PC-3 (cell line): Measurements from ENCODE around the gene CFAP53. TPM values are rescaled to one million over a fixed set of nuclear protein-coding genes. Genes with fewer than 3 reads are reported as not detected.

Experiments
- ATAC-seq: fragments of 200-7000 bp; cut with Tn5 transposase; 2 replicates; pipeline ENCODE4 v1.9.1; 2020; ENCODE audit warnings: mild to moderate bottlenecking, moderate library complexity
- BruUV-seq: library from RNA; stranded (reverse); fragments of 400-500 nt; replicated peaks from 2 replicates; lab custom pipeline; 2021; lab: Mats Ljungman, UMichigan
- CTCF ChIA-PET: fragments of 300-600 bp; sonication (Branson Sonifier 250); formaldehyde crosslinking; loops from one replicate; lab custom pipeline; 2022; ENCODE audit warnings: antibody characterized with exemption; lab: Charles Lee
- POLR2A ChIA-PET: fragments of 300-600 bp; sonication (Branson Sonifier 250); formaldehyde crosslinking; loops from one replicate; lab custom pipeline; 2022; ENCODE audit warnings: antibody characterized with exemption; ENCODE audit not compliant: unreplicated experiment; lab: Charles Lee
- DNase-seq: peaks from one replicate; pipeline ENCODE4 v3.0.0-alpha.2; 2015
- H2AFZ ChIP-seq: fragments of 300-600 bp; sonication (generic); 2 replicates; pipeline ENCODE4 v1.6.0; 2016; ENCODE audit warnings: antibody characterized with exemption, low read length
- H3F3A ChIP-seq: fragments of 300-600 bp; sonication (generic); one replicate; pipeline ENCODE4 v1.6.0; 2017; ENCODE audit warnings: antibody characterized with exemption, low read length, control low read depth, mild to moderate bottlenecking; ENCODE audit not compliant: unreplicated experiment
- H3K27ac ChIP-seq: fragments of 300-600 bp; sonication (generic); 2 replicates; pipeline ENCODE4 v1.5.1; 2016; ENCODE audit warnings: mild to moderate bottlenecking, low read length
- H3K27me3 ChIP-seq: fragments of 300-600 bp; sonication (generic); 2 replicates; pipeline ENCODE4 v1.6.1; 2016; ENCODE audit warnings: low read length, mixed read lengths
- H3K36me3 ChIP-seq: fragments of 300-600 bp; sonication (generic); 2 replicates; pipeline ENCODE4 v1.6.1; 2016; ENCODE audit warnings: low read depth, mixed run types, low read length, mixed read lengths
- H3K4me1 ChIP-seq: fragments of 300-600 bp; sonication (generic); 2 replicates; pipeline ENCODE4 v1.5.1; 2016; ENCODE audit warnings: low read length; ENCODE audit not compliant: insufficient read depth
- H3K4me2 ChIP-seq: fragments of 300-600 bp; sonication (generic); 2 replicates; pipeline ENCODE4 v1.6.0; 2016; ENCODE audit warnings: low read length
- H3K4me3 ChIP-seq: fragments of 300-600 bp; sonication (generic); 2 replicates; pipeline ENCODE4 v1.5.1; 2016; ENCODE audit warnings: mild to moderate bottlenecking, low read length, mixed read lengths
- H3K79me2 ChIP-seq: fragments of 300-600 bp; sonication (generic); 2 replicates; pipeline ENCODE4 v1.6.1; 2017; ENCODE audit warnings: low read length, mixed read lengths
- H3K9ac ChIP-seq: fragments of 300-600 bp; sonication (generic); 2 replicates; pipeline ENCODE4 v1.6.0; 2016; ENCODE audit warnings: mild to moderate bottlenecking, low read length
- H3K9me2 ChIP-seq: fragments of 300-600 bp; sonication (generic); replicated peaks from 2 replicates; pipeline ENCODE4 v1.6.1; 2016; ENCODE audit warnings: mixed run types, low read length, mixed read lengths
- H3K9me3 ChIP-seq: fragments of 300-600 bp; sonication (generic); 2 replicates; pipeline ENCODE4 v1.6.1; 2016; ENCODE audit warnings: low read length, mixed read lengths
- H4K20me1 ChIP-seq: fragments of 300-600 bp; sonication (generic); 2 replicates; pipeline ENCODE4 v1.6.1; 2016; ENCODE audit warnings: low read length, mixed read lengths
- CTCF ChIP-seq: fragments of 300-600 bp; sonication (generic); conservative IDR thresholded peaks from 2 replicates; pipeline ENCODE4 v1.5.1; 2017; ENCODE audit warnings: antibody characterized with exemption, low read depth, mild to moderate bottlenecking, low read length
- EZH2 ChIP-seq: fragments of 300-600 bp; sonication (generic); IDR thresholded peaks from one replicate; pipeline ENCODE4 v1.6.1; 2017; ENCODE audit warnings: antibody characterized with exemption, mild to moderate bottlenecking, low read length; ENCODE audit not compliant: unreplicated experiment
- EZH2phosphoT487 ChIP-seq: fragments of 300-600 bp; sonication (generic); IDR thresholded peaks from 2 replicates; pipeline ENCODE4 v1.6.1; 2018; ENCODE audit warnings: mild to moderate bottlenecking, antibody characterized with exemption, low read length, borderline replicate concordance
- intact Hi-C: fragments of 100-400 bp; cut with micrococcal nuclease; formaldehyde crosslinking; loops from 2 replicates; pipeline ENCODE4 v1.9.0; 2023
- total RNA-seq: library from RNA; depleted of rRNA; stranded (reverse); fragments of >200 nt; gene quantifications from 2 replicates; pipeline ENCODE4 v1.2.3, GENCODE V29; 2014

The CFAP53 gene
- total RNA-seq, 1 experiment from 2014 or later: not detected

GRCh38 chr18:50301074-50301473 lies 34.8 kb upstream of the CFAP53 start:
- Histone ChIP-seq H3K9ac (no peak overlapping the region), H2AFZ (no peak overlapping the region), H3F3A (no peaks in the 10 kb centered on the region), H3K9me2 (no peaks in the 10 kb centered on the region), H4K20me1 (no peaks in the 10 kb centered on the region), H3K4me3 (no peak overlapping the region), H3K79me2 (no peaks in the 10 kb centered on the region), H3K9me3 (no peaks in the 10 kb centered on the region), H3K4me2 (no peak overlapping the region), H3K27ac (no peak overlapping the region), H3K4me1 (no peaks in the 10 kb centered on the region), H3K36me3 (no peaks in the 10 kb centered on the region), H3K27me3 (no peaks in the 10 kb centered on the region)
- ATAC-seq (no peak), DNase-seq (no peak)
- ChIA-PET POLR2A (no interaction called here), CTCF (no interaction called here)
- no TSS peak for BruUV-seq
- TF ChIP-seq CTCF (no peak), EZH2phosphoT487 (no peak), EZH2 (no peak)
- intact Hi-C loops: no loop called here

- Histone ChIP-seq H3K27me3 (no peaks in the 10 kb centered on the region), H3K9ac (no peak overlapping the region), H3K9me2 (no peaks in the 10 kb centered on the region), H3K9me3 (no peaks in the 10 kb centered on the region), H4K20me1 (no peaks in the 10 kb centered on the region), H3K4me2 (no peak overlapping the region), H3K27ac (no peak overlapping the region), H3K4me1 (no peaks in the 10 kb centered on the region), H3K36me3 (no peaks in the 10 kb centered on the region), H3K4me3 (no peak overlapping the region), H2AFZ (no peak overlapping the region), H3F3A (no peaks in the 10 kb centered on the region), H3K79me2 (no peaks in the 10 kb centered on the region)
- ATAC-seq: no peak
- POLR2A ChIA-PET: no interaction called here
- CTCF ChIA-PET: no interaction called here
- BruUV-seq: no TSS peak
- DNase-seq: no peak
- intact Hi-C loops: no loop called here
- no peak for TF ChIP-seq CTCF
- no peak for TF ChIP-seq EZH2phosphoT487
- TF ChIP-seq EZH2: no peak
These were observed 33.5 kb upstream of the CFAP53 start for GRCh38 chr18:50299626-50300388.
